Tibial nerve (tissue), 4 donors: ENCODE measurements around the gene WDR27.

Experiments
- CTCF ChIP-seq, 5 experiments: fragments of 200-600 bp in 3 of 5; fragments of 450-650 bp in 2 of 5; sonication (generic) in 3 of 5; IDR thresholded peaks; one replicate each; pipeline ENCODE4 v1.5.1; 2016 to 2019; ENCODE audit warnings: antibody characterized with exemption in 5 of 5, mild to moderate bottlenecking in 3 of 5, moderate library complexity in 2 of 5
- EP300 ChIP-seq, 2 donors: sonication (generic); formaldehyde crosslinking; IDR thresholded peaks; one replicate each; pipeline ENCODE4 v1.6.1; 2017; ENCODE audit warnings: antibody characterized with exemption in 2 of 2, mild to moderate bottlenecking in 1 of 2
- POLR2A ChIP-seq, 2 donors: fragments of 450-650 bp; IDR thresholded peaks; one replicate each; pipeline ENCODE4 v1.6.1; 2017; ENCODE audit warnings: antibody characterized with exemption in 2 of 2, mild to moderate bottlenecking in 2 of 2, moderate library complexity in 2 of 2

GRCh38 chr6:169646906-169647567 lies 54.8 kb downstream of the WDR27 start:
- TF ChIP-seq CTCF (IDR thresholded peaks at IDR 0.05) (no peak), POLR2A (IDR thresholded peaks at IDR 0.05) (no peak), EP300 (IDR thresholded peaks at IDR 0.05) (no peak)
